ENCODE data around the gene HDAC8. TPM values are rescaled to one million over a fixed set of nuclear protein-coding genes. Genes with fewer than 3 reads are reported as not detected.

HDAC8 gene
- total and polyA plus RNA-seq, 12 donors, result 32.1 to 232 (median 57.1) TPM

DNA sequence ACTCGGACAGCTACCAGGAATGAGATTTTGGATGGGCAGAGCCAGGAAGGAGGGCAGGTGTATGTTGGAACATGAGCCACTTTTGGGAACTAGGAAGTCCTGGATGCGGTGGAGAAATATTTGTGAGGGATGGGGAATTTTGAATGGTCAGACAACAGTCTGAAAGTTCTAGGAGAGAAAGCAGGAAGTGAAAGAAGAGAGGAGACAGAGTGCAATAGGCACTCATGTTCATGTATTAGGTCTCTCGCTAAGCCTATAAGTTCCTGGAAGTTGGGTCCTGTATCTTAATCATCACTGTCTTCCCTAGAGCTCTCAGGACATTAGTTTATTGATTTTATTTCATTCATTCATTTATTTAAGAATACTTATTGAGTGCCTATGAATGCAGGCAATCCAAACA is 201.2 kb downstream of the HDAC8 start:
- TF ChIP-seq, protein P1, sequence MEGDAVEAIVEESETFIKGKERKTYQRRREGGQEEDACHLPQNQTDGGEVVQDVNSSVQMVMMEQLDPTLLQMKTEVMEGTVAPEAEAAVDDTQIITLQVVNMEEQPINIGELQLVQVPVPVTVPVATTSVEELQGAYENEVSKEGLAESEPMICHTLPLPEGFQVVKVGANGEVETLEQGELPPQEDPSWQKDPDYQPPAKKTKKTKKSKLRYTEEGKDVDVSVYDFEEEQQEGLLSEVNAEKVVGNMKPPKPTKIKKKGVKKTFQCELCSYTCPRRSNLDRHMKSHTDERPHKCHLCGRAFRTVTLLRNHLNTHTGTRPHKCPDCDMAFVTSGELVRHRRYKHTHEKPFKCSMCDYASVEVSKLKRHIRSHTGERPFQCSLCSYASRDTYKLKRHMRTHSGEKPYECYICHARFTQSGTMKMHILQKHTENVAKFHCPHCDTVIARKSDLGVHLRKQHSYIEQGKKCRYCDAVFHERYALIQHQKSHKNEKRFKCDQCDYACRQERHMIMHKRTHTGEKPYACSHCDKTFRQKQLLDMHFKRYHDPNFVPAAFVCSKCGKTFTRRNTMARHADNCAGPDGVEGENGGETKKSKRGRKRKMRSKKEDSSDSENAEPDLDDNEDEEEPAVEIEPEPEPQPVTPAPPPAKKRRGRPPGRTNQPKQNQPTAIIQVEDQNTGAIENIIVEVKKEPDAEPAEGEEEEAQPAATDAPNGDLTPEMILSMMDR (IDR thresholded peaks at IDR 0.05), result no peak
- no peak for TF ChIP-seq POLR2A (IDR thresholded peaks at IDR 0.05)
- Histone ChIP-seq H3K36me3 (replicated peaks in 1 of 2) (no peaks in the 10 kb centered on the region), H3K9me3 (replicated peaks in 1 of 3) (no peaks in the 10 kb centered on the region), H3K4me3 (no peak overlapping the region), H3K27ac (no peak overlapping the region), H3K4me1 (replicated peaks in 1 of 2) (no peaks in the 10 kb centered on the region), H3K27me3 (no peaks in the 10 kb centered on the region)
- 71 to 91% (median 81%) methylated on average over 3 of the region's 3 CpGs for WGBS, 4 donors
- DNase-seq, result no peak
- intact Hi-C loops (cut with DNase I), result no loop called here

DNA sequence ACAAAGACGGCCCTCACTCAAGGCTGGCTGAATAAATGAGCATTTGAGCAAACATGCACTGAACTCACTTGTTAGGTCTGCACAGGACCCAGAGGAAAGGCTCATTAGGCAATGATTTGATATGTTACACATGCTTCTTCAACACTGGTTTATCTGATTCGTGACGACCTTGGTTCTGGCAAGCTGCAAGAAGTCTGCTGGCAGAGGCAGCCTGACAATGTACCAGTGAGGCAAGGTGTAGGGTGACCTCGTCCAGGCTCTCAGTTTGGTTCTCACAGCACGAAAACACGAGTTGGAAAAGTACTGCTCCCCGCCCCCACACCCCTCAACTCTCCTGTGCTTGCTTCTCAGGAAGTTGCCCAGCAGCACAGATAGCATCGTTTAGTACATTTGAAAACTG is 203.8 kb downstream of the HDAC8 start:
- intact Hi-C loops (cut with DNase I), result no loop called here
- no peaks in the 10 kb centered on the region for H3K9me3 ChIP-seq (replicated peaks in 1 of 3)
- H3K27me3 ChIP-seq, result no peaks in the 10 kb centered on the region
- TF ChIP-seq, protein P1 (IDR thresholded peaks at IDR 0.05), result no peak
- no peak for TF ChIP-seq POLR2A (IDR thresholded peaks at IDR 0.05)
- WGBS, 4 donors, result 39 to 61% (median 53%) methylated on average over 5 to 8 of the region's 8 CpGs
- no peaks in the 10 kb centered on the region for H3K4me1 ChIP-seq (replicated peaks in 1 of 2)
- peak; percentile 21 to 87 (median 76) for DNase-seq
- H3K27ac ChIP-seq, result peak overlapping the region in 1 of 5 donors; percentile 61
- H3K4me3 ChIP-seq, result no peak overlapping the region
- no peaks in the 10 kb centered on the region for H3K36me3 ChIP-seq (replicated peaks in 1 of 2)

DNA sequence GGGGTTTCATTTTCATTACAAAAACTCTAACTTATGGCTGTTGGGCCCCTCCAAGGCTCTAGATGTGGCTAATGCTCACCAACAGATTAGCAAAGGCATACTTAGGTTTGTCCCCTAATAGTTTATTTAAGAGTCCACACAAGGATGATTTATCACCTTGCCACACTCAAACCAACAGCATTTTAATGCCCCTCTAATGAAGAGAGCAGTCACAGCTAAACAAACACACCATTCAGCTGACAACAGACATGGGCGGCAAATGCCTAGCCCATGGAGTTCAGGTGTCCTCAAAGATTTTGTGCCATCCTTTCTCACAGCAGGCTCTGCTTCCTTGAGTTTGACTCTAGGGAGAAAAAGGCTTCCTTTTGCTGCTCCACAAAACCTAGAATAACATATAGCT is 205.1 kb downstream of the HDAC8 start:
- no peaks in the 10 kb centered on the region for H3K36me3 ChIP-seq (replicated peaks in 1 of 2)
- H3K27me3 ChIP-seq, result no peaks in the 10 kb centered on the region
- intact Hi-C loops (cut with DNase I), result no loop called here
- H3K4me1 ChIP-seq (replicated peaks in 1 of 2), result no peaks in the 10 kb centered on the region
- no peak for TF ChIP-seq POLR2A (IDR thresholded peaks at IDR 0.05)
- TF ChIP-seq, protein P1 (IDR thresholded peaks at IDR 0.05), result no peak
- H3K27ac ChIP-seq, result no peak overlapping the region
- no peaks in the 10 kb centered on the region for H3K9me3 ChIP-seq (replicated peaks in 1 of 3)
- 91 to 100% (median 94%) methylated on average over 1 of the region's 1 CpG for WGBS, 4 donors
- no peak for DNase-seq
- H3K4me3 ChIP-seq, result no peak overlapping the region

DNA sequence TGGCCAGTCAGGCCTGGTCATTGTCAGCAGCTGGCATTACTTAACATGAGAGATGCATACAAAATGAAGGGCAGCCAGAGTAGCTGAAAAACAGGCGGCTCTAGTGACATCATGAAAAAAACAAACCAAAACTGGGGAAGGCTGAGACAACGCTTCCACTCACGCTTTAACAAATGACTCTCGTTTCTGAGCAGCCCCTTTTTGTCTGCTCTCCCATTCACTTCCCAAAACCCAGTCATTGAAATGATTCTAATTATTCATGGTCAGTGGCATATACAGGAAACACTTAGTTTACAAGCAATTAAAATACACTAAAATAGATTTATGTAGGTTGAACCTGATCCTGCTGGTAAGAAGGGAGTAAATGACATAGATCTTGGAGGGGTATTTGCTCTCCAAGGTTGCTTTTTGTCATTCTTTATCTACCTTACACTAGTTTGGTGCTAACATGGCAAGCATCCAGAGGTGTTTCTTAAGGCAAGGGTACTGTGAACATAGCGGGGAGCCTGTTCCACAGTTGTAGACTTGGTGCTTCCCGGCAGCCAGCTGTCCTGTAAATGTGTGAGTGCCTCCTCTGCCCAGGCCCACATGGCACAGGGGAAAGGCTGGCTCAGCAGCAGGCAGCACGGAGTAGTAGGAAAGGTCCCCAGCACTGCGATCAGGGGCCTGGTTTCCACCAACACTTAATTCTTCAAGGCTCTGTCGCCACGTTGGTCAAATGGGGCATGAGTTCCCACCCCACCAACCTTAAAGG is 205.8 kb downstream of the HDAC8 start:
- Histone ChIP-seq H3K36me3 (replicated peaks in 1 of 2) (no peaks in the 10 kb centered on the region), H3K4me1 (replicated peaks in 1 of 2) (no peaks in the 10 kb centered on the region), H3K9me3 (replicated peaks in 1 of 3) (no peaks in the 10 kb centered on the region), H3K4me3 (no peak overlapping the region), H3K27ac (no peak overlapping the region), H3K27me3 (no peaks in the 10 kb centered on the region)
- 82 to 95% (median 90%) methylated on average over 7 to 10 of the region's 10 CpGs for WGBS, 4 donors
- TF ChIP-seq, protein P1 (IDR thresholded peaks at IDR 0.05), result no peak
- no peak for TF ChIP-seq POLR2A (IDR thresholded peaks at IDR 0.05)
- intact Hi-C loops (cut with DNase I), result no loop called here
- DNase-seq, result no peak

All from adrenal gland (tissue), 12 donors.